Middle frontal gyrus (tissue), 1 donor: ENCODE data around the gene NOX4.
A peak's percentile ranks its signal among the peaks of the same experiment; 100 is the strongest.

Source experiments
- DNase-seq: peaks from one replicate; pipeline ENCODE4 v3.0.0-alpha.2; 2015; ENCODE audit warnings: low spot score; ENCODE audit errors: extremely low spot score

The NOX4 gene

DNA sequence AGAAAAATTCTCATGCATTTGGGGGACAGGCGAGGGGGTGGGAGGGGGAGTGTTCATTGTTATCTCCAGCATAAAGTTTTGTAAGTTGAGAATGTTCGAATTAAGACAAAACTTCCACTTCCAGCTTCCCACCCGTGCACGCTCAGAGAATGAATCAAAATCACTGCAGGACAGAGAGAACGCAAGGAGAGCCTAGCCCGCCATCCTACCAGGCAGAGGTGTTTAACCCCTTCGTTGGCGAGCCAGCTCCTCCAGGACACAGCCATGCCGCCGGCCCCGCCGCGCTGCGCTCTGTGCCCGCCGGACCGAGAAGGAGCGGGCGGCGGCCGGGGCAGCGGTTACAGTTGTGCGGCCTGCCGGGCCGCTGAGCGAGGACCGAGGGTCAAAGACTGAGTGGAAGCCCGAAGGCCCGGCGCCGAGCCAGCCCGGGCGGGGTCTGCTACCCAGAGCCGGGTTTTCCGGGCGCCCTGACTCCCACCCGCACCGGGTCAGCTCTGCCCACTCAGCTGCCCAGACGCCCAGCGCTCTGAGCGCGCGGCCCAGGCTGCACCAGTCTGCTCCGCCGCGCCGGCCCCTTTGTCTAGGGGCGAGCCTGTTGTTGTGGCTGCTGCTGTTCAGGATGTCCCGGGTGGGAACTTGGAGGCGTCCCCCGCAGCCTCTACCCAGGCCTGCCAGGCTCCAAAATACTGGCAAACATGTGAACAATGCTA is at the start of gene NOX4:
NOX4 (minus strand) TSS at position 395 of the 710 bp plus-strand sequence; CDS start at position 266, 129 bp downstream.
- no peak for DNase-seq

GRCh38 chr11:89540826-89541225 is 49.7 kb upstream of the NOX4 start:
- DNase-seq, result no peak

DNA sequence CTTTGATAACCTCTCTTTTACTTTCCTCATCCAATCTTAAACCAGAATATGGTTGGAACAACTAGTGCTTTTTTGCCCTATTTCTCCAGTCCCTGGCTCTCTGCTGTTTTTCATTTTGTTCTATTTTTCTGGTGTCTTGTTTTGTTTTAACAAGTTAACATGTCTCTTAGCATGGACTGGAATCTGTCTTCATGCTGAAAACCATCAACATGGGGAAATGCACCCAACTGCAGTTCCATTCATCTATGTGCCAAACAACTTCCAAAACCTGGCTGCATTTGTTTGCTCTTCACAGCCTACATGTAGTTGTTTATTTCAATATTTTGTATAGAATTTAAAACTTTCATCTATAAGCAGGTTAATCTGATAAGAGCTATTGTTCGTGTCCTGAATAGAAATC is 46.8 kb upstream of the NOX4 start:
- DNase-seq, result no peak

DNA sequence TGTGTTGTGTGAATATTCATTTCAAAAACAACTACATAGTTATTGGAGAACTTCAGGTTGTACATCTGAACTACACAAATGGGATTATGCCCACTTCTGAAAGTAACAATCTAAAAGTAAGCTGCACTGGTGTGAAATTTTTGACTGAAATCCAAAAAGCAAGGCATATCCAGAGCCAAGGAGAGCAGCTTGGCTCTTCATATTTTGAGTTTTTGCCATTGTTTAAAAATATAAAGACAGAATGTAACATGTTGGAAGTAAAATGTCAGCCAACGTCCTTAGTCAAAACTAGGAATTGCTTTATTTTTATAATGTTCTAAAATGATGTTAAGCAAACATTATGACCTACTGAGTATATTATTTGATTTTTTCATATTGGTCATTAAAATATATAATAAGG is 45.8 kb upstream of the NOX4 start:
- DNase-seq, result peak; percentile 19

- DNase-seq, result no peak
Measured at GRCh38 chr11:89535221-89535620, 44.0 kb upstream of the NOX4 start.

DNA sequence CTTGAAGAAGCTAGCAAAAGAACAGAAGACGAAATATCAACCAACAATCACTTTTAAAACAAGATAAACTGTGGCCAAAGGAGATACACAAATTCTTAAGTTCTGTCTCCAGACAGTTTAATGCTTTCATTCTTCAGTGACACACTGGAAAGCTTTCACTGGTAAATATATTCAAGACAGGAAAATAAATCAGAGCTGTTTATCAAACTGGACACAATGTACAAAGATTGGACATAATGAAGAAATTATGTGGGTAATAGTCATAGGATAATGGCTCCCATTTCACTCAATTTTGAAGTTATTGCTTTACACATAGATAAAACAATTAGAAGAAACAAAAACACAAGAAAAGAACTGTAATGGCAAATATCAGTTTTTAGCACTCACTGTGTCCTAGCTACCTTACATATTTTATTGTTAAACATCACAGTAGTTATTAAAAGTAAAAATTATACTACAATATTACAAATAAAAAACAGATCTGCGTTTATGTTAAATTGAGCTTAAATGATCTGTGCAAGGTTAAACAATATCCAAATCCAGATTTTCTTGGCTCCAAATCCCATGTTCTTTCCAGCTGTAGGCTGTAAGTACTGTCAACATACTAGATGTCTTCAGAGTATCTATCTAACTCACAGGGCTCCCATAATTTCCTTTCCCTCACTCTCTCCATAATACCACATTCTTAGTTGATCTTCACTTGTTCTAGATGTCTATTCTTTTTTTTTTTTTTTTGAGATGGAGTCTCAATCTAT is 38.6 kb upstream of the NOX4 start:
- DNase-seq, result no peak

- no peak for DNase-seq
Measured at GRCh38 chr11:89521792-89522191, 30.6 kb upstream of the NOX4 start.

DNA sequence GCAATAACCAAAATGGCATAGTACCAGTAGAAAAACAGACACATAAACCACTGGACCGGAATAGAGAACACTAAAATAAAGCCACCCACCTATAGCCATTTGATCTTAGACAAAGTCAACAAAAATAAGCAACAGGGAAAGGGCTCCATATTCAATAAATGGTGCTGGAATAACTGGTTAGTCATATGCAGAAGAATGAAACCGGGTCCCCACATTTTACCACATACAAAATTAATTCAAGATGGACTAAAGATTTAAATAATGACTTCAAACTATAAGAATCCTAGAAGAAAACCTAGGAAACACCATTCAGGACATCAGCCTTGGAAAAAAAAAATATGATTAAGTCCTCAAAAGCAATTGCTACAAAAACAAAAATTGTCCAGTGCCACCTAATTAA is 30.1 kb upstream of the NOX4 start:
- DNase-seq, result no peak

- no peak for DNase-seq
Measured at GRCh38 chr11:89516496-89516895, 25.3 kb upstream of the NOX4 start.

- no peak for DNase-seq
Measured at GRCh38 chr11:89508544-89508943, 17.4 kb upstream of the NOX4 start.

DNA sequence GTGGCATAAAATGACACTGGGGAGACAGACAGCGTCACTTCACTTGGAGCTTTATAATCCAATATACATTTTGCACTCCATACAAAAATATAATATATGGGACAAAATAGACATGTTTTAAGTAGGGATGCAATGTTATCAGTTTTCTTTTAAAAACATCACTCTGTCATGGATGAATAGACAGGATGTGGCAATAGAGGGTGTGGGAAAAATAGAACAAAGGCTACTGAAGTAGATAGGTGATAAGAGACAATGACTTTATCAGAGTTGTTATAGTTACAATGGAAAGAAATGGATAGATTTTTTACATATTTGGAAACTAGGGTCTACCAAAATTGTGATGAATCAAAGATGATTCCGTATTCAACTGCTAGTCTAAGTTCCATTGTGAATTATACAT is 13.1 kb upstream of the NOX4 start:
- no peak for DNase-seq

- DNase-seq, result no peak
Measured at GRCh38 chr11:89503422-89503821, 12.2 kb upstream of the NOX4 start.

GRCh38 chr11:89502301-89502700 is 11.1 kb upstream of the NOX4 start:
- DNase-seq, result no peak

DNA sequence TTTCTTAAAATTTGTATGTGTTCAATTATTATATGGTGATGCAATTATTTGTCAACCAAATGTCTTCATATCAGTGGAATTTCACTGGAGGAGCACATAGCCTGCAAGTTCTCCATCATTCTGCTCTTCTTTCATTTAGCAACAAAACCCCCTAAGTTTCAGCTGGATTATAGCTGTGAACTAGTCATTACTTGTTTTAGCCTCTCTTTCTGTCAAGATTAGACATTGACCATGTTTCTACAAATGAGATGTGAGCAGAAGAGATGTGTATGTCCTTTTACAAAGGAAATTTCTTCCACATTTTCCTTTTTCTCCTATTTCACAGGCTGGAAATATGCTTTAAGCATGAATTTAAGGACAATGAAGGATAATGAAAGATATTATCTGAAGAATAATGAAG is 9.2 kb upstream of the NOX4 start:
- no peak for DNase-seq

GRCh38 chr11:89498845-89499448 is 7.8 kb upstream of the NOX4 start:
- DNase-seq, result no peak

GRCh38 chr11:89495951-89496350 is 4.8 kb upstream of the NOX4 start:
- no peak for DNase-seq

GRCh38 chr11:89493431-89493830 is 2.3 kb upstream of the NOX4 start:
- DNase-seq, result no peak

DNA sequence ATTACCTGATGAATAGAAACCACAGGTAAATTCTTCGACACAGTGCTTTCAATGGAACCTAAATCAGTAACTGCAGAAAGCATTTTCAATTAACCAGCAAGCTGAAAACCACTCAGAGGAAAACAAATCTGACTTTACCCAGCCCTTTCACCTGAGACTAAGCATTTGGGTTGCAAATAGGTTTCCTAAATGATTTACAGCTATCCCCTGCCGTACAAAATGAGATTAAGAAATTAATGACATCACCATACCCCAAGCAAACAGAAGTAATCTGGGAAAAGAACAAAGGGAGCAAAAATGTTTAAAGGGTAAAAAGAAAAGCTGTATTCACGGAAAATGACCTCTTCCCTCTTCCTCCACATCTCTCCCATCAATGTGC is 584 bp downstream of the NOX4 start:
- DNase-seq, result no peak

- DNase-seq, result no peak
Measured at GRCh38 chr11:89489930-89490329, 1.2 kb downstream of the NOX4 start.

DNA sequence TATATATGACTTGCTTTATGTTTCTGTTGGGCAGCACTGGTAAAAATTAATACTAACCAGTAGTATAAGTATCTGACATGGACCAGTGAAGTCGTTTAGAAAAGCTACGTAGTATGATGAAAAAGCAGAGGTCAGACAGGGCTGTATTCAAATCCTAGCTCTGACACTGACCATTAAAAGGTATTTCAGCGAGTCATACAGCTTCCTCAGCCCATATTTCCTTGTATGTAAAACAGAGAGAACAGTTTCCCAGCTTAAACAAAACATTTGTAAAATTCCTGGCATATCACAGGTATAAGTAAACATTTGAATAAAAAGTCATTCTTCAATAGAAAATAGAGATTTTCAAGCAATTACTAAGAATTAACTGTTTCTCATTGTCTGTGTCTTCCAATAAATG is 4.2 kb downstream of the NOX4 start:
- DNase-seq, result no peak

- DNase-seq, result no peak
Measured at GRCh38 chr11:89484896-89485295, 6.3 kb downstream of the NOX4 start.

GRCh38 chr11:89477175-89477574 is 14.0 kb downstream of the NOX4 start:
- no peak for DNase-seq
